GM23248 (cell line): ENCODE measurements around the gene CHM. TPM values are rescaled to one million over a fixed set of nuclear protein-coding genes. Genes with fewer than 3 reads are reported as not detected.
A peak's percentile ranks its signal among the peaks of the same experiment; 100 is the strongest.

Experiments used
- DNase-seq: peaks from one replicate; pipeline ENCODE4 v3.0.0-alpha.2; 2015
- H2AFZ ChIP-seq: fragments of 200-600 bp; sonication (generic); 2 replicates; pipeline ENCODE4 v1.6.1; 2016; ENCODE audit warnings: antibody characterized with exemption
- H3F3A ChIP-seq: fragments of 200-600 bp; sonication (generic); 2 replicates; pipeline ENCODE4 v1.6.1; 2016; ENCODE audit warnings: mild to moderate bottlenecking, antibody characterized with exemption, mixed run types; ENCODE audit not compliant: insufficient read depth
- H3K27ac ChIP-seq: fragments of 200-600 bp; sonication (generic); 2 replicates; pipeline ENCODE4 v1.5.1; 2016; ENCODE audit warnings: mild to moderate bottlenecking
- H3K27me3 ChIP-seq: fragments of 200-600 bp; sonication (generic); replicated peaks from 2 replicates; pipeline ENCODE4 v1.6.1; 2016; ENCODE audit warnings: mild to moderate bottlenecking; ENCODE audit not compliant: insufficient read depth
- H3K36me3 ChIP-seq: fragments of 200-600 bp; sonication (generic); 2 replicates; pipeline ENCODE4 v1.6.1; 2016; ENCODE audit warnings: low read depth, mild to moderate bottlenecking
- H3K4me1 ChIP-seq: fragments of 200-600 bp; sonication (generic); 2 replicates; pipeline ENCODE4 v1.6.1; 2016; ENCODE audit warnings: mild to moderate bottlenecking; ENCODE audit not compliant: insufficient read depth
- H3K4me2 ChIP-seq: fragments of 200-600 bp; sonication (generic); one replicate; pipeline ENCODE4 v1.6.1; 2016; ENCODE audit warnings: mild to moderate bottlenecking; ENCODE audit not compliant: unreplicated experiment
- H3K4me3 ChIP-seq: fragments of 200-600 bp; sonication (generic); 2 replicates; pipeline ENCODE4 v1.5.1; 2016; ENCODE audit warnings: mild to moderate bottlenecking
- H3K79me2 ChIP-seq: fragments of 200-600 bp; sonication (generic); 2 replicates; pipeline ENCODE4 v1.6.1; 2016; ENCODE audit warnings: mild to moderate bottlenecking; ENCODE audit not compliant: insufficient read depth
- H3K9ac ChIP-seq: fragments of 200-600 bp; sonication (generic); 2 replicates; pipeline ENCODE4 v1.6.1; 2016; ENCODE audit warnings: mild to moderate bottlenecking
- H3K9me2 ChIP-seq: fragments of 200-600 bp; sonication (generic); 2 replicates; pipeline ENCODE4 v1.6.1; 2016; ENCODE audit warnings: mixed run types, mild to moderate bottlenecking, moderate library complexity; ENCODE audit not compliant: insufficient read depth
- H3K9me3 ChIP-seq: fragments of 200-600 bp; sonication (generic); one replicate; pipeline ENCODE4 v1.6.1; 2017; ENCODE audit warnings: low read depth
- H4K20me1 ChIP-seq: fragments of 200-600 bp; sonication (generic); 2 replicates; pipeline ENCODE4 v1.6.0; 2016; ENCODE audit not compliant: insufficient read depth
- EZH2 ChIP-seq: fragments of 200-600 bp; sonication (generic); IDR thresholded peaks from 2 replicates; pipeline ENCODE4 v1.6.1; 2018; ENCODE audit warnings: antibody characterized with exemption, mild to moderate bottlenecking; ENCODE audit not compliant: insufficient read depth, poor library complexity, severe bottlenecking
- EZH2phosphoT487 ChIP-seq: fragments of 200-600 bp; sonication (generic); IDR thresholded peaks from 2 replicates; pipeline ENCODE4 v1.6.1; 2018; ENCODE audit warnings: antibody characterized with exemption, moderate library complexity, mild to moderate bottlenecking, low read depth; ENCODE audit not compliant: insufficient read depth
- WGBS, 2 experiments: methylation state at CpG; one replicate each; pipeline ENCODE4 v1.1.6; 2015 to 2017; ENCODE audit warnings: low lambda C conversion rate in 2 of 2, low coverage in 1 of 2; ENCODE audit errors: missing lambda C conversion rate in 2 of 2; 5-methylcytosine and 5-hydroxymethylcytosine counted together
- in situ Hi-C: fragments of 300-500 bp; cut with MboI; formaldehyde crosslinking; loops from 2 replicates; pipeline ENCODE4 v1.15.0; 2020
- microRNA counts: library from miRNA; unstranded; fragments of <30 nt; microRNA quantifications from one replicate; lab custom pipeline; 2016
- microRNA-seq: library from miRNA; unstranded; fragments of <30 nt; microRNA quantifications from one replicate; pipeline ENCODE4, GENCODE V29; 2016; ENCODE audit warnings: borderline number of aligned reads
- polyA plus RNA-seq: library from polyadenylated mRNA; unstranded; fragments of >200 nt; fragmentation: Nextera tagmentation; extraction: Ambion mirVana; gene quantifications from 2 replicates; pipeline ENCODE4 v1.2.1, GENCODE V29; 2016
- small RNA-seq: library from RNA; depleted of rRNA; stranded (forward); fragments of <200 nt; gene quantifications from one replicate; pipeline ENCODE3, GENCODE V24; 2014; ENCODE audit warnings: low read depth, low replicate concordance
- total RNA-seq: library from RNA; depleted of rRNA; stranded (reverse); fragments of >200 nt; shearing (Covaris generic); gene quantifications from 2 replicates; pipeline ENCODE4 v1.2.3, GENCODE V29; 2014; rRNA removed

The CHM gene
- total and polyA plus RNA-seq, 2 experiments from 2014 or later: 15.2 to 19.8 TPM

DNA sequence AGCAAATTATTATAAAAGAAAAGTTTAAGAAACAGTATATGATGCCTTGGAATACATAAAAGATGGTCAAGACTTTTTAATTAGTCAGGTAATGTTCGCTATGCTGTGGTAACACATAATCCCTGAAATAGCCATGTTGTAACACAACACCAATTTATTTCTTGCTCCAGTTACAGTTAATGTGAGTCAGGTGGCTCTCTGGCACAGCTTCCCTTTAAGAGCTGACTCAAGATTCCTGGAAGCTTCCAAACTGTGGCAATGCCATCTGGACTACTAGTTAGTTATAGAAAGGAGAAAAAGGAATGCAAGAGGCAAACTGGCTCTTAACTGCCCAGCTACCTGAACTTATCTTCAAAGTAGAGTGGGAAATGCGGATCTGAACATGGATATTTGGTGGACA, 210.5 kb downstream of the CHM start:
- peak; percentile 71 for DNase-seq
- no peak overlapping the region for H2AFZ ChIP-seq
- no peaks in the 10 kb centered on the region for H4K20me1 ChIP-seq
- no peaks in the 10 kb centered on the region for H3F3A ChIP-seq
- H3K4me1 ChIP-seq: no peaks in the 10 kb centered on the region
- whole genome bisulfite sequencing, 2 experiments: 18 to 29% methylated on average over 2 of the region's 2 CpGs
- no peaks in the 10 kb centered on the region for H3K27me3 ChIP-seq
- H3K9me2 ChIP-seq: no peaks in the 10 kb centered on the region
- no peak overlapping the region for H3K27ac ChIP-seq
- H3K4me2 ChIP-seq: no peak overlapping the region
- no peaks in the 10 kb centered on the region for H3K36me3 ChIP-seq
- H3K4me3 ChIP-seq: no peak overlapping the region
- no peak overlapping the region for H3K9ac ChIP-seq
- in situ Hi-C loops: no loop called here
- TF ChIP-seq EZH2phosphoT487 (no peak), EZH2 (no peak)
- H3K9me3 ChIP-seq: no peaks in the 10 kb centered on the region
- H3K79me2 ChIP-seq: no peaks in the 10 kb centered on the region

DNA sequence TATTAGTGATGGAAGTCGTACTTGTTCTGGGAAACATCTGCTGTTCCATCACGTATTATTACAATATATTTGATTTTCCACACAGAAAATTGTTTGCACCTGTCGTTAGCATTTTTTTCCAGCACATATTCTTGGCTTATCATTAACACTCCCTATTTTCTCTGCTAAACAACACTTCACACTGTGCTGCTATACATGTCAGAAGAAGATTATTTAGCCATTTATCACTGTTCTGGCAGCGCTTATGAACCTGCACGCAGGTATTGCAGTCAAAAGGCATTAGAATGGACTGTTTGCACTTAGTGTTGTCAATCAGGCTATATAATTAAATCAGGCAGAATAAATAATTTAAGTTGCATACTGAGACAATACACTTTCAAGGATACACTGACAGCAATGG, 218.6 kb downstream of the CHM start:
- no peaks in the 10 kb centered on the region for H3K36me3 ChIP-seq
- no peaks in the 10 kb centered on the region for H3K9me3 ChIP-seq
- no peak overlapping the region for H3K9ac ChIP-seq
- WGBS, 2 experiments: 40 to 50% methylated on average over 3 to 5 of the region's 5 CpGs
- H3K4me3 ChIP-seq: no peak overlapping the region
- in situ Hi-C loops: no loop called here
- H3K4me2 ChIP-seq: no peak overlapping the region
- no peak overlapping the region for H2AFZ ChIP-seq
- no peaks in the 10 kb centered on the region for H3K27me3 ChIP-seq
- H3F3A ChIP-seq: no peaks in the 10 kb centered on the region
- TF ChIP-seq EZH2 (no peak), EZH2phosphoT487 (no peak)
- H3K9me2 ChIP-seq: no peaks in the 10 kb centered on the region
- H4K20me1 ChIP-seq: no peaks in the 10 kb centered on the region
- H3K4me1 ChIP-seq: no peaks in the 10 kb centered on the region
- H3K27ac ChIP-seq: no peak overlapping the region
- DNase-seq: no peak
- no peaks in the 10 kb centered on the region for H3K79me2 ChIP-seq

DNA sequence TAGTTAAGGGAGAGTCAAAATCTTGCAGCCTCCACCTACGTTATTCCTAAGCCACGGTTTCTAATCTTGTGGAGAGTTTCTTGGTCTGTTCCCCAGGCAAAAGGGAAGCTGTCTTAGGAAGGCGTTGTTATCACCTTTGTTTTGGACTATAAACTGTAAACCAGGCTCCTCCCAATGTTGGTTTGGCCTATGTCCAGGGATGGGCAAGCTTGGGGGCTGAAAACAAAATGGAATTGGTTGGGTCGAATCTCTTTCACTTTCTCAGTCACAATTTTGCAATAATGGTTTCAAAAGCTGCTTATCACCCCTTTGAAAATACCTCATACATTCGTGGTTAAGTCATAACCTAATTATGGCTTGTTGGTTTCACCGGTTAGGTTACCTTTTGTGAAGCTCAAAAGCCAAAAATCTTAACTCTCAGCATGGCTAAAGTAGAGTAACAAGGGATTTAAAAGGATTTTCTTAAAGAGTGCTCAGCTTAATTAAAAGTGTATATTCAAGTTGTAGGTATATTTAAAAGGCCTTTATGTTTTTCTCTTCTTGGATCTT, 232.1 kb downstream of the CHM start:
- no peaks in the 10 kb centered on the region for H3K4me1 ChIP-seq
- H3K9ac ChIP-seq: no peak overlapping the region
- H3K36me3 ChIP-seq: no peaks in the 10 kb centered on the region
- H3K27me3 ChIP-seq: no peaks in the 10 kb centered on the region
- no peak overlapping the region for H3K4me2 ChIP-seq
- no peak overlapping the region for H3K27ac ChIP-seq
- no peaks in the 10 kb centered on the region for H3K9me3 ChIP-seq
- WGBS, 2 experiments: 17 to 24% methylated on average over 6 of the region's 6 CpGs
- no peak for DNase-seq
- no peak overlapping the region for H2AFZ ChIP-seq
- no peak overlapping the region for H3K4me3 ChIP-seq
- in situ Hi-C loops: no loop called here
- no peaks in the 10 kb centered on the region for H4K20me1 ChIP-seq
- H3K79me2 ChIP-seq: no peaks in the 10 kb centered on the region
- no peaks in the 10 kb centered on the region for H3F3A ChIP-seq
- H3K9me2 ChIP-seq: no peaks in the 10 kb centered on the region
- no peak for TF ChIP-seq EZH2phosphoT487

MicroRNAs within 50 kb of the gene (microRNA counts, 767-probe panel; counts per million panel counts)
- microRNA hsa-miR-1321 (lab: Ali Mortazavi, UCI): 447 counts per million, percentile 86 among the panel's probes with 10 or more counts
- 3,212 counts per million, percentile 87 among the panel's probes with 10 or more counts for microRNA hsa-miR-361-3p (lab: Ali Mortazavi, UCI)
- microRNA hsa-miR-361-5p (lab: Ali Mortazavi, UCI): 7,271 counts per million, percentile 95 among the panel's probes with 10 or more counts

Small RNAs within 50 kb of the gene (microRNA-seq; reads per million reads assigned to microRNA genes)
- gene MIR1321 (not detected), gene MIR361 (5,561 reads per million, percentile 91 among the genes with 10 or more reads in this experiment)

Small RNAs within 50 kb of the gene (small RNA-seq; reads per million reads assigned to genes)
- gene AL022401.1 (not detected), gene MIR361 (4.2 reads per million, percentile 77 among the genes with 10 or more reads in this experiment), gene NDUFA5P7 (not detected), gene RF00019 (not detected)

Other genes starting within 250 kb of the CHM start
- gene DACH2, start 100.9 kb upstream of the CHM start, total RNA-seq: not detected in 2 replicates
- gene DACH2, start 100.9 kb upstream of the CHM start, polyA plus RNA-seq: not detected in 2 replicates